HEK293T (cell line): ENCODE data around the gene GTF2IRD1.

Experiments
- CTBP1 ChIP-seq: fragments of 450-650 bp; IDR thresholded peaks from 2 replicates; pipeline ENCODE4 v1.6.1; 2016; ENCODE audit warnings: borderline replicate concordance
- FOXK2 ChIP-seq: fragments of 450-650 bp; IDR thresholded peaks from 2 replicates; pipeline ENCODE4 v1.6.1; 2016; ENCODE audit warnings: mild to moderate bottlenecking
- FOXM1 ChIP-seq: fragments of 450-650 bp; IDR thresholded peaks from 2 replicates; pipeline ENCODE4 v1.6.1; 2017; ENCODE audit warnings: mild to moderate bottlenecking, borderline replicate concordance
- HDGF ChIP-seq: fragments of 450-650 bp; IDR thresholded peaks from 2 replicates; pipeline ENCODE4 v1.6.1; 2017; ENCODE audit warnings: antibody characterized with exemption, borderline replicate concordance
- LEF1 ChIP-seq: fragments of 450-650 bp; IDR thresholded peaks from 2 replicates; pipeline ENCODE4 v1.6.1; 2017; ENCODE audit warnings: mild to moderate bottlenecking, borderline replicate concordance
- SP1 ChIP-seq: fragments of 450-650 bp; IDR thresholded peaks from 2 replicates; pipeline ENCODE4 v1.6.1; 2017
- SUZ12 ChIP-seq: fragments of 450-650 bp; IDR thresholded peaks from 2 replicates; pipeline ENCODE4 v1.6.1; 2016; ENCODE audit warnings: mild to moderate bottlenecking
- TARDBP ChIP-seq: fragments of 450-650 bp; IDR thresholded peaks from 2 replicates; pipeline ENCODE4 v1.6.1; 2016

GRCh38 chr7:74632505-74632904 lies 178.8 kb downstream of the GTF2IRD1 start:
- TF ChIP-seq SP1 (no peak), FOXM1 (no peak), HDGF (no peak), SUZ12 (no peak), CTBP1 (no peak), TARDBP (no peak), LEF1 (no peak), FOXK2 (no peak)
